Subcutaneous adipose tissue (tissue), 4 donors: Measurements from ENCODE around the gene DBI. TPM values are rescaled to one million over a fixed set of nuclear protein-coding genes. Genes with fewer than 3 reads are reported as not detected.

Source experiments
- CTCF ChIP-seq: fragments of 450-650 bp; IDR thresholded peaks from one replicate; pipeline ENCODE4 v1.5.1; 2016; ENCODE audit warnings: low read depth, mild to moderate bottlenecking, control low read depth, antibody characterized with exemption, moderate library complexity
- total RNA-seq, 4 donors: library from RNA; depleted of rRNA; stranded (reverse); fragments of >200 nt; gene quantifications; one replicate each; pipeline ENCODE4 v1.1.0, GENCODE V29; 2016

DBI gene
- total RNA-seq, 4 donors from 2014 or later: 187 to 480 (median 327) TPM

GRCh38 chr2:119332953-119333352 is 33.8 kb upstream of the DBI start:
- TF ChIP-seq CTCF: no peak

- TF ChIP-seq CTCF: no peak
These were observed 33.4 kb upstream of the DBI start for GRCh38 chr2:119333360-119333759.

- no peak for TF ChIP-seq CTCF
These were observed 32.9 kb upstream of the DBI start for GRCh38 chr2:119333833-119334232.

GRCh38 chr2:119337749-119338148 is 29.0 kb upstream of the DBI start:
- no peak for TF ChIP-seq CTCF

- TF ChIP-seq CTCF: no peak
These were observed 28.5 kb upstream of the DBI start for GRCh38 chr2:119338272-119338671.

GRCh38 chr2:119338826-119339561 is 27.8 kb upstream of the DBI start:
- TF ChIP-seq CTCF: no peak

- no peak for TF ChIP-seq CTCF
These were observed 27.2 kb upstream of the DBI start for GRCh38 chr2:119339562-119339923.
